ENCODE results near the gene RMI2.

RMI2 gene

DNA sequence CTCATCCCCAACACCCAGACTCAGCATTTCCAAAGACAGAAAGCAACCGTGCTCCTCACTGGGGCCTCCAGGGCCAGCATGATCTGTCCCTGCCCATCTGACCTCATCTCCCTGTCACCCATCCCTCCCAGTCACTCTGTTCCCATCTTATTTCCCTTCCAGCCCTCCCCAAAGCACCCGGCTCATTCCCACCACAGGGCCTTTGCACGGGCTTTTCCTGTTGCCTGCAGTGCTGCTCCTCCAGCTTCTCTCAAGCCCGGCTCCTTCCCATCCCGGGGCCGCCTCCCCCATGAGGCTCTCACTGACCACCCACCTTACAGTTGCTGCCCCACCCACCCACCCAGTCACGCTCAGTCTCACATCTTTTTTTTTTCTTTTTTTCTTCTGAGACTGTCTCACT, 54.8 kb downstream of the RMI2 start:
- ATAC-seq = no peak
- TF ChIP-seq ZNF565 (CRISPR knock-in tag; conservative IDR thresholded peaks at IDR 0.05; ENCODE audit: low read depth) (no peak), ZNF8 (CRISPR knock-in tag; IDR thresholded peaks at IDR 0.05) (no peak), ZFP30 (CRISPR knock-in tag; IDR thresholded peaks at IDR 0.05) (no peak), ZNF70 (CRISPR knock-in tag; IDR thresholded peaks at IDR 0.05) (no peak), ISL1 (CRISPR knock-in tag; IDR thresholded peaks at IDR 0.05) (no peak), TOX (CRISPR knock-in tag; IDR thresholded peaks at IDR 0.05; ENCODE audit: borderline replicate concordance) (no peak), OSR1 (CRISPR knock-in tag; IDR thresholded peaks at IDR 0.05) (no peak), ESRRG (CRISPR knock-in tag; IDR thresholded peaks at IDR 0.05) (no peak), ZFP3 (CRISPR knock-in tag; IDR thresholded peaks at IDR 0.05) (no peak), SNAI2 (CRISPR knock-in tag; IDR thresholded peaks at IDR 0.05) (no peak), ARNTL (CRISPR knock-in tag; IDR thresholded peaks at IDR 0.05; ENCODE audit: borderline replicate concordance, low read depth) (no peak)
- TF ChIP-seq, protein P1, sequence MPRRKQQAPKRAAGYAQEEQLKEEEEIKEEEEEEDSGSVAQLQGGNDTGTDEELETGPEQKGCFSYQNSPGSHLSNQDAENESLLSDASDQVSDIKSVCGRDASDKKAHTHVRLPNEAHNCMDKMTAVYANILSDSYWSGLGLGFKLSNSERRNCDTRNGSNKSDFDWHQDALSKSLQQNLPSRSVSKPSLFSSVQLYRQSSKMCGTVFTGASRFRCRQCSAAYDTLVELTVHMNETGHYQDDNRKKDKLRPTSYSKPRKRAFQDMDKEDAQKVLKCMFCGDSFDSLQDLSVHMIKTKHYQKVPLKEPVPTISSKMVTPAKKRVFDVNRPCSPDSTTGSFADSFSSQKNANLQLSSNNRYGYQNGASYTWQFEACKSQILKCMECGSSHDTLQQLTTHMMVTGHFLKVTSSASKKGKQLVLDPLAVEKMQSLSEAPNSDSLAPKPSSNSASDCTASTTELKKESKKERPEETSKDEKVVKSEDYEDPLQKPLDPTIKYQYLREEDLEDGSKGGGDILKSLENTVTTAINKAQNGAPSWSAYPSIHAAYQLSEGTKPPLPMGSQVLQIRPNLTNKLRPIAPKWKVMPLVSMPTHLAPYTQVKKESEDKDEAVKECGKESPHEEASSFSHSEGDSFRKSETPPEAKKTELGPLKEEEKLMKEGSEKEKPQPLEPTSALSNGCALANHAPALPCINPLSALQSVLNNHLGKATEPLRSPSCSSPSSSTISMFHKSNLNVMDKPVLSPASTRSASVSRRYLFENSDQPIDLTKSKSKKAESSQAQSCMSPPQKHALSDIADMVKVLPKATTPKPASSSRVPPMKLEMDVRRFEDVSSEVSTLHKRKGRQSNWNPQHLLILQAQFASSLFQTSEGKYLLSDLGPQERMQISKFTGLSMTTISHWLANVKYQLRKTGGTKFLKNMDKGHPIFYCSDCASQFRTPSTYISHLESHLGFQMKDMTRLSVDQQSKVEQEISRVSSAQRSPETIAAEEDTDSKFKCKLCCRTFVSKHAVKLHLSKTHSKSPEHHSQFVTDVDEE (CRISPR knock-in tag; IDR thresholded peaks at IDR 0.05) = no peak

Measured in SK-N-SH treated with all-trans-retinoic acid at 6 μM for 48 hours (cell line).